HepG2 (cell line): Measurements from ENCODE around the gene PSMC5. TPM values are rescaled to one million over a fixed set of nuclear protein-coding genes. Genes with fewer than 3 reads are reported as not detected.

Experiments used
- AGO1 ChIP-seq: fragments of 200-400 bp; formaldehyde crosslinking; IDR thresholded peaks from 2 replicates; pipeline ENCODE4 v1.6.1; 2017; ENCODE audit warnings: mild to moderate bottlenecking, low read depth, low read length, moderate library complexity; ENCODE audit not compliant: poor library complexity, severe bottlenecking
- ARID5B ChIP-seq: IDR thresholded peaks from 2 replicates; pipeline ENCODE4 v1.4.0; 2020; ENCODE audit warnings: mild to moderate bottlenecking, missing genetic modification reagents
- IRF1 ChIP-seq: sonication (generic); formaldehyde crosslinking; IDR thresholded peaks from 2 replicates; pipeline ENCODE4 v1.4.0; 2020; ENCODE audit warnings: low read depth, mild to moderate bottlenecking, missing genetic modification reagents
- KDM4B ChIP-seq: sonication (generic); formaldehyde crosslinking; IDR thresholded peaks from 2 replicates; pipeline ENCODE4 v1.4.0; 2020; ENCODE audit warnings: missing genetic modification reagents
- RARA ChIP-seq: IDR thresholded peaks from 2 replicates; pipeline ENCODE4 v1.6.1; 2016; ENCODE audit warnings: missing genetic modification reagents, missing compliant biosample characterization
- REST ChIP-seq, 2 experiments: IDR thresholded peaks; 2 replicates each; pipeline ENCODE4 v1.6.1; 2011 to 2012; ENCODE audit warnings: low read length in 2 of 2, borderline replicate concordance in 1 of 2, low read depth in 1 of 2, mild to moderate bottlenecking in 1 of 2, moderate library complexity in 1 of 2
- TOE1 ChIP-seq: sonication (generic); formaldehyde crosslinking; IDR thresholded peaks from 2 replicates; pipeline ENCODE4 v1.4.0; 2020; ENCODE audit warnings: mild to moderate bottlenecking, missing genetic modification reagents
- ZMYM3 ChIP-seq: sonication (generic); formaldehyde crosslinking; IDR thresholded peaks from 2 replicates; pipeline ENCODE4 v1.5.1; 2020; ENCODE audit warnings: mild to moderate bottlenecking, missing genetic modification reagents
- ZNF30 ChIP-seq: sonication (generic); formaldehyde crosslinking; IDR thresholded peaks from 2 replicates; pipeline ENCODE4 v1.5.0; 2020; ENCODE audit warnings: mild to moderate bottlenecking, missing genetic modification reagents
- ZNF337 ChIP-seq: sonication (generic); formaldehyde crosslinking; IDR thresholded peaks from 2 replicates; pipeline ENCODE4 v1.5.1; 2020; ENCODE audit warnings: missing genetic modification reagents, low read depth, mild to moderate bottlenecking, borderline replicate concordance
- ZNF34 ChIP-seq: sonication (generic); formaldehyde crosslinking; IDR thresholded peaks from 2 replicates; pipeline ENCODE4 v1.4.0; 2020; ENCODE audit warnings: mild to moderate bottlenecking, missing genetic modification reagents, borderline replicate concordance
- ZNF362 ChIP-seq: sonication (generic); formaldehyde crosslinking; IDR thresholded peaks from 2 replicates; pipeline ENCODE4 v1.4.0; 2020; ENCODE audit warnings: missing genetic modification reagents, mild to moderate bottlenecking, borderline replicate concordance
- ZNF577 ChIP-seq: sonication (generic); formaldehyde crosslinking; IDR thresholded peaks from 2 replicates; pipeline ENCODE4 v1.4.0; 2020; ENCODE audit warnings: mild to moderate bottlenecking, low read depth, missing genetic modification reagents, borderline replicate concordance
- ZNF672 ChIP-seq: sonication (generic); formaldehyde crosslinking; IDR thresholded peaks from 2 replicates; pipeline ENCODE4 v1.8.1; 2022; ENCODE audit warnings: missing genetic modification reagents
- ZNF768 ChIP-seq: sonication (generic); formaldehyde crosslinking; IDR thresholded peaks from 2 replicates; pipeline ENCODE4 v1.4.0; 2020; ENCODE audit warnings: missing genetic modification reagents
- polyA plus RNA-seq, 8 experiments: library from polyadenylated mRNA; depleted of rRNA in 3 of 8; stranded (reverse) in 7 of 8; unstranded in 1 of 8; fragments of >200 nt; fragmentation: Illumina TruSeq in 4 of 8; extraction: Trizol in 4 of 8; gene quantifications; 2 replicates each; pipeline versions ENCODE4 v1.2.1 to v1.2.3, GENCODE V29; 2011 to 2016; ENCODE audit warnings: low read depth in 4 of 8, missing spikeins in 1 of 8, mixed read lengths in 1 of 8; ENCODE audit not compliant: insufficient read depth in 1 of 8
- total RNA-seq, 5 experiments: library from RNA; depleted of rRNA; stranded (reverse); fragments of >200 nt; fragmentation: Illumina TruSeq; extraction: Trizol; gene quantifications; 2 replicates each; pipeline ENCODE4 v1.2.3, GENCODE V29; 2016; ENCODE audit warnings: low read depth in 1 of 5

The PSMC5 gene
- total and polyA plus RNA-seq, 2 of the 13 experiments (the other 11 are each of a cell fraction or from before 2014, with no cell fraction given) = 35.3 to 128 TPM

- TF ChIP-seq ARID5B (CRISPR knock-in tag) (peak; percentile 9), TOE1 (CRISPR knock-in tag) (no peak), REST (IDR thresholded peaks at IDR 0.05; ENCODE audit: borderline replicate concordance in 1 of 2, low read depth in 1 of 2, low read length in 2 of 2) (peak in 1 of 2 experiments; percentile 57; a peak in 1 of 4 replicates), ZNF768 (peak; percentile 81; the same call in 1 of the 2 replicates), ZNF362 (peak; percentile 83), KDM4B (CRISPR knock-in tag) (peak; percentile 79), ZNF30 (CRISPR knock-in tag) (no peak), ZNF337 (CRISPR knock-in tag) (peak; percentile 99), RARA (CRISPR knock-in tag) (peak; percentile 20; the same call in 1 of the 2 replicates), AGO1 (peak; percentile 75), IRF1 (peak; percentile 45; the same call in 1 of the 2 replicates), ZNF577 (0 out of 2 replicates have a peak, but pooled peaks have one; percentile 59), ZMYM3 (CRISPR knock-in tag) (peak; percentile 81), ZNF672 (no peak), ZNF34 (CRISPR knock-in tag) (peak; percentile 100)
Measured at GRCh38 chr17:63827002-63827800, at the start of gene PSMC5, which contains the start of gene FTSJ3 (continued).
